ENCODE measurements around the gene SNN. TPM values are rescaled to one million over a fixed set of nuclear protein-coding genes. Genes with fewer than 3 reads are reported as not detected.

SNN gene
- polyA plus RNA-seq, 1 donor from 2014 or later: 176 TPM

DNA sequence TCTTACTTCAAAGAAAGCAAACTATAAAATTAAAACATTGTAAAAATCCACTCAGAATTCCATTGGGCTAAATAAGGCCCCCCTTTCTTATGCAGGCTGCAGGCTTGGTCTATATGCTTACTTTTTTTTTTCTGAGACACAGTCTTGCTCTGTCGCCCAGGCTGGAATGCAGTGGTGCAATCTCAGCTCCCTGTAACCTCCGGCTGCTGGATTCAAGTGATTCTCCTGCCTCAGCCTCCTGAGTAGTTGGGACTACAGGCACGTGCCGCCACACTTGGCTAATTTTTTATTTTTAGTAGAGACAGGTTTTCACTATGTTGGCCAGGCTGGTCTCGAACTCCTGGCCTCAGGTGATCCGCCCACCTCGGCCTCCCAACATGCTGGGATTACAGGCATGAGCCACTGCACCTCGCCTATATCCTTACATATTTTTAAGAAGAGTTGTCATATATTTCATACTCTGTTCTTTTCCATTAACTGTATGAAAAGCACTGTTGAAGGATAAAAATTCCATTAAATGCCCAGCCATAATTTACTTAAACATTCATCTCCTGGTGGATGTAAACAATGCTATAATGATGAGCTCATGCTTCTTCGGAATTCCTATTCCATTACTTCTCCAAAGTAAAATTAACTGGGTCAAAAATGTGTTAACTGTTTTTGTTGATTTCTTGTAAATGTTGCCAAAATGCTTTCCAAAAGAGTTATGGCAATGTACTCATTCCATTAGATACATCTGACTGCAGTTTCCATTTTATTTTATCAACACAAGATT, 17.8 kb downstream of the SNN start:
- Histone ChIP-seq H3K79me2 (replicated peaks; ENCODE audit: insufficient read depth, low read length) (no peaks in the 10 kb centered on the region), H3K27me3 (ENCODE audit: insufficient read depth, low read depth, low read length) (no peaks in the 10 kb centered on the region), H2AFZ (ENCODE audit: low read depth, low read length) (no peak overlapping the region), H3K9ac (ENCODE audit: low read length) (no peak overlapping the region), H3K9me3 (ENCODE audit: low read length) (no peaks in the 10 kb centered on the region), H3K27ac (ENCODE audit: low read length) (no peak overlapping the region), H3F3A (ENCODE audit: insufficient read depth, low read length, poor library complexity, severe bottlenecking) (no peaks in the 10 kb centered on the region), H3K9me2 (ENCODE audit: insufficient read depth, low read length) (no peaks in the 10 kb centered on the region), H3K36me3 (ENCODE audit: insufficient read depth, low read length) (peaks cover 2% of the 10 kb centered on the region), H4K20me1 (ENCODE audit: insufficient read depth) (no peaks in the 10 kb centered on the region), H3K4me2 (ENCODE audit: low read length) (no peak overlapping the region), H3K4me3 (ENCODE audit: low read length) (no peak overlapping the region)
- TF ChIP-seq TAF1 (IDR thresholded peaks at IDR 0.05; ENCODE audit: low read depth): no peak
- TF ChIP-seq EP300 (conservative IDR thresholded peaks at IDR 0.05; ENCODE audit: poor library complexity, severe bottlenecking): no peak
- TF ChIP-seq, protein P1, sequence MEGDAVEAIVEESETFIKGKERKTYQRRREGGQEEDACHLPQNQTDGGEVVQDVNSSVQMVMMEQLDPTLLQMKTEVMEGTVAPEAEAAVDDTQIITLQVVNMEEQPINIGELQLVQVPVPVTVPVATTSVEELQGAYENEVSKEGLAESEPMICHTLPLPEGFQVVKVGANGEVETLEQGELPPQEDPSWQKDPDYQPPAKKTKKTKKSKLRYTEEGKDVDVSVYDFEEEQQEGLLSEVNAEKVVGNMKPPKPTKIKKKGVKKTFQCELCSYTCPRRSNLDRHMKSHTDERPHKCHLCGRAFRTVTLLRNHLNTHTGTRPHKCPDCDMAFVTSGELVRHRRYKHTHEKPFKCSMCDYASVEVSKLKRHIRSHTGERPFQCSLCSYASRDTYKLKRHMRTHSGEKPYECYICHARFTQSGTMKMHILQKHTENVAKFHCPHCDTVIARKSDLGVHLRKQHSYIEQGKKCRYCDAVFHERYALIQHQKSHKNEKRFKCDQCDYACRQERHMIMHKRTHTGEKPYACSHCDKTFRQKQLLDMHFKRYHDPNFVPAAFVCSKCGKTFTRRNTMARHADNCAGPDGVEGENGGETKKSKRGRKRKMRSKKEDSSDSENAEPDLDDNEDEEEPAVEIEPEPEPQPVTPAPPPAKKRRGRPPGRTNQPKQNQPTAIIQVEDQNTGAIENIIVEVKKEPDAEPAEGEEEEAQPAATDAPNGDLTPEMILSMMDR (IDR thresholded peaks at IDR 0.05; ENCODE audit: poor library complexity, severe bottlenecking): no peak
- TF ChIP-seq POLR2AphosphoS5 (IDR thresholded peaks at IDR 0.05): no peak
- no peak for TF ChIP-seq RAD21 (conservative IDR thresholded peaks at IDR 0.05)
- TF ChIP-seq MXI1 (conservative IDR thresholded peaks at IDR 0.05; ENCODE audit: poor library complexity, severe bottlenecking): no peak
- TF ChIP-seq SMC3 (conservative IDR thresholded peaks at IDR 0.05; ENCODE audit: poor library complexity): no peak
- no peak for TF ChIP-seq EZH2 (IDR thresholded peaks at IDR 0.05; ENCODE audit: borderline replicate concordance, insufficient read depth, low read length, poor library complexity, severe bottlenecking)
- TF ChIP-seq, protein P2, sequence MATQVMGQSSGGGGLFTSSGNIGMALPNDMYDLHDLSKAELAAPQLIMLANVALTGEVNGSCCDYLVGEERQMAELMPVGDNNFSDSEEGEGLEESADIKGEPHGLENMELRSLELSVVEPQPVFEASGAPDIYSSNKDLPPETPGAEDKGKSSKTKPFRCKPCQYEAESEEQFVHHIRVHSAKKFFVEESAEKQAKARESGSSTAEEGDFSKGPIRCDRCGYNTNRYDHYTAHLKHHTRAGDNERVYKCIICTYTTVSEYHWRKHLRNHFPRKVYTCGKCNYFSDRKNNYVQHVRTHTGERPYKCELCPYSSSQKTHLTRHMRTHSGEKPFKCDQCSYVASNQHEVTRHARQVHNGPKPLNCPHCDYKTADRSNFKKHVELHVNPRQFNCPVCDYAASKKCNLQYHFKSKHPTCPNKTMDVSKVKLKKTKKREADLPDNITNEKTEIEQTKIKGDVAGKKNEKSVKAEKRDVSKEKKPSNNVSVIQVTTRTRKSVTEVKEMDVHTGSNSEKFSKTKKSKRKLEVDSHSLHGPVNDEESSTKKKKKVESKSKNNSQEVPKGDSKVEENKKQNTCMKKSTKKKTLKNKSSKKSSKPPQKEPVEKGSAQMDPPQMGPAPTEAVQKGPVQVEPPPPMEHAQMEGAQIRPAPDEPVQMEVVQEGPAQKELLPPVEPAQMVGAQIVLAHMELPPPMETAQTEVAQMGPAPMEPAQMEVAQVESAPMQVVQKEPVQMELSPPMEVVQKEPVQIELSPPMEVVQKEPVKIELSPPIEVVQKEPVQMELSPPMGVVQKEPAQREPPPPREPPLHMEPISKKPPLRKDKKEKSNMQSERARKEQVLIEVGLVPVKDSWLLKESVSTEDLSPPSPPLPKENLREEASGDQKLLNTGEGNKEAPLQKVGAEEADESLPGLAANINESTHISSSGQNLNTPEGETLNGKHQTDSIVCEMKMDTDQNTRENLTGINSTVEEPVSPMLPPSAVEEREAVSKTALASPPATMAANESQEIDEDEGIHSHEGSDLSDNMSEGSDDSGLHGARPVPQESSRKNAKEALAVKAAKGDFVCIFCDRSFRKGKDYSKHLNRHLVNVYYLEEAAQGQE (IDR thresholded peaks at IDR 0.05; ENCODE audit: borderline replicate concordance): no peak

DNA sequence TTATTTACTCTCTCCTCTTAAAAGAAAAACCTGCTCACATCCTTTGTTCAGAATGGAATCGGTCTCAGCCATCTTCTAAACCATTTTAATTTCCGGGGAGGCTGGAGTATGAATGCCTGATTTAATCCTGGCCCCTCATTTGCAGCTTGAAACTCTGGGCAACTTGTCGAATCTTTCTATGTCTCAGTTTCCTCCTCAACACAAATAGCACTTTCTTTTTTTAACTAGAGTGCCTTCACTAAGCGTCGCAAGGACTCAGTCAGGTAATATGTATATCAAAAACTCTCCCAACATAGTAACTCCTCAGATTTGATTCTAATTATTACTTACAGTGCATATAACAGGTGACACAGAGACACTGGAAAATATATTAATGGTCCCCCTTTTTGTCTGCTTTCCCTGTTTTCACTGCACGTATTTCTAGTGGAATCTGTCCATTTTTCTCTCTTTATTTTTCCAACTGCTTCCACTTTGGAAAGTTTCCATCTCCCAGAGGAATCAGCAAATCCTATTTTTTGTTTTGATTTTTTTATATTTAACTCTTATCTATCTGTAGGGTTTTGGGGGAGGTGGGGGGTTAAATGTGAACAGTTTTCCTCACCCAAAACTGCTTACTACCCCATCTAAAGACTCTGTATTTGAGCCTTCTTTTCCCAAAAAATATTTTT, 18.6 kb downstream of the SNN start:
- no peaks in the 10 kb centered on the region for H3K79me2 ChIP-seq (replicated peaks; ENCODE audit: insufficient read depth, low read length)
- H3K4me3 ChIP-seq (ENCODE audit: low read length): no peak overlapping the region
- H4K20me1 ChIP-seq (ENCODE audit: insufficient read depth): no peaks in the 10 kb centered on the region
- no peak overlapping the region for H3K27ac ChIP-seq (ENCODE audit: low read length)
- no peaks in the 10 kb centered on the region for H3F3A ChIP-seq (ENCODE audit: insufficient read depth, low read length, poor library complexity, severe bottlenecking)
- H3K9ac ChIP-seq (ENCODE audit: low read length): no peak overlapping the region
- no peaks in the 10 kb centered on the region for H3K27me3 ChIP-seq (ENCODE audit: insufficient read depth, low read depth, low read length)
- H3K4me2 ChIP-seq (ENCODE audit: low read length): no peak overlapping the region
- H2AFZ ChIP-seq (ENCODE audit: low read depth, low read length): no peak overlapping the region
- TF ChIP-seq MXI1 (conservative IDR thresholded peaks at IDR 0.05; ENCODE audit: poor library complexity, severe bottlenecking) (no peak), SMC3 (conservative IDR thresholded peaks at IDR 0.05; ENCODE audit: poor library complexity) (no peak), POLR2AphosphoS5 (IDR thresholded peaks at IDR 0.05) (no peak), EZH2 (IDR thresholded peaks at IDR 0.05; ENCODE audit: borderline replicate concordance, insufficient read depth, low read length, poor library complexity, severe bottlenecking) (no peak), TAF1 (IDR thresholded peaks at IDR 0.05; ENCODE audit: low read depth) (no peak), RAD21 (conservative IDR thresholded peaks at IDR 0.05) (no peak), EP300 (conservative IDR thresholded peaks at IDR 0.05; ENCODE audit: poor library complexity, severe bottlenecking) (no peak)
- TF ChIP-seq, protein P1 (IDR thresholded peaks at IDR 0.05; ENCODE audit: poor library complexity, severe bottlenecking): no peak
- TF ChIP-seq, protein P2 (IDR thresholded peaks at IDR 0.05; ENCODE audit: borderline replicate concordance): no peak
- no peaks in the 10 kb centered on the region for H3K9me3 ChIP-seq (ENCODE audit: low read length)
- peaks cover 8% of the 10 kb centered on the region for H3K36me3 ChIP-seq (ENCODE audit: insufficient read depth, low read length)
- H3K9me2 ChIP-seq (ENCODE audit: insufficient read depth, low read length): no peaks in the 10 kb centered on the region

Data from neural cell (in vitro differentiated cells).